ENCODE measurements around the gene DDAH2. TPM values are rescaled to one million over a fixed set of nuclear protein-coding genes. Genes with fewer than 3 reads are reported as not detected.

The DDAH2 gene
- total RNA-seq, 1 donor from 2014 or later = 71.2 TPM

DNA sequence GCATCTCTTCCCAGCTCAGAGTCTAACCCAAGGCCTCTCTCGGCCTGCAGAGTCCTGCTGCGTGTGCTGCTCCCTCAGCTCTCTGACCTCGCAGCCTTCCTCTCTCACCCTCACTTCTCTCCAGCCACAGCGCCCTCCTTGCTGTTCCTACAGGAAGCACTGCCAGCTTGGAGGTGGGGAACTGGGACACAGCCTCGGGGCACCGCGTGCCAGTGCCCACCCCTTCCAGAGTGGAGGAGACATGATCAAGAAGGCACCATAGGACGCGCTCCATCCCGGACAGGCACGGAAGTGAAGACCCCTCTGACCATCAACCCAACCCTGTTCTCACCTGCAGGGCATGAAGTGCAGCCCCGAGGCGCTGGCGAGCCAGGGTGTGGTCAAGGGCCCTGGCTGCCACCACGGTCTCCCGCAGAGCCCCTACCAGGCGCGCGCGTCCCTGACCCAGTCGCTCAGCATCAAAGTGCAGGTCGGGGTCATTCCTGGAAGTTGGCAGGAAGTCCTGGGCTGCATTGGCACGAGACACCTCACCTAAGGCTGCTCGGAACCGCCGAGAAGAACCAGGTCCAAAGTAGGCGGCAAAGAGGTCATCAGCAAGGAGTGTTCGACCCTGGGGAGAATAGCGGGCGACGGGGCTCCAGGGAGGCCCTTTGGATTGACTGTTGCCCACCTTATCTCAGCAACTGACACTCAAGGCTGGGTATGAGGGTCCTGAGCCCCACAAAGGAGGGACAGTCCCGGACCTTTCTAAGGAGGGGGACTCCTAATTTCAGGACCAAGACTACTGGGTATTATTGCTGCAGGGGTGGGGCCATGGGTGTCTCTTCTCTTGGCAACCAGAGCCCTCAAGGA lies 46.8 kb upstream of the DDAH2 start:
- intact Hi-C loops (cut with DNase I) = no loop called here
- DNase-seq (no peak), ATAC-seq (no peak)
- Histone ChIP-seq H3K4me3 (no peak overlapping the region), H3K36me3 (peaks cover 24% of the 10 kb centered on the region), H3K27ac (no peak overlapping the region), H3K27me3 (no peaks in the 10 kb centered on the region), H3K4me1 (peaks cover 11% of the 10 kb centered on the region), H3K9me3 (no peaks in the 10 kb centered on the region)
- TF ChIP-seq, protein P1, sequence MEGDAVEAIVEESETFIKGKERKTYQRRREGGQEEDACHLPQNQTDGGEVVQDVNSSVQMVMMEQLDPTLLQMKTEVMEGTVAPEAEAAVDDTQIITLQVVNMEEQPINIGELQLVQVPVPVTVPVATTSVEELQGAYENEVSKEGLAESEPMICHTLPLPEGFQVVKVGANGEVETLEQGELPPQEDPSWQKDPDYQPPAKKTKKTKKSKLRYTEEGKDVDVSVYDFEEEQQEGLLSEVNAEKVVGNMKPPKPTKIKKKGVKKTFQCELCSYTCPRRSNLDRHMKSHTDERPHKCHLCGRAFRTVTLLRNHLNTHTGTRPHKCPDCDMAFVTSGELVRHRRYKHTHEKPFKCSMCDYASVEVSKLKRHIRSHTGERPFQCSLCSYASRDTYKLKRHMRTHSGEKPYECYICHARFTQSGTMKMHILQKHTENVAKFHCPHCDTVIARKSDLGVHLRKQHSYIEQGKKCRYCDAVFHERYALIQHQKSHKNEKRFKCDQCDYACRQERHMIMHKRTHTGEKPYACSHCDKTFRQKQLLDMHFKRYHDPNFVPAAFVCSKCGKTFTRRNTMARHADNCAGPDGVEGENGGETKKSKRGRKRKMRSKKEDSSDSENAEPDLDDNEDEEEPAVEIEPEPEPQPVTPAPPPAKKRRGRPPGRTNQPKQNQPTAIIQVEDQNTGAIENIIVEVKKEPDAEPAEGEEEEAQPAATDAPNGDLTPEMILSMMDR (IDR thresholded peaks at IDR 0.05) = no peak

- Histone ChIP-seq H3K4me3 (no peak overlapping the region), H3K36me3 (peaks cover 17% of the 10 kb centered on the region), H3K4me1 (peaks cover 11% of the 10 kb centered on the region), H3K9me3 (no peaks in the 10 kb centered on the region), H3K27me3 (no peaks in the 10 kb centered on the region), H3K27ac (no peak overlapping the region)
- no peak for DNase-seq
- TF ChIP-seq, protein P1 (IDR thresholded peaks at IDR 0.05) = no peak
- intact Hi-C loops (cut with DNase I) = no loop called here
- peak; percentile 1 for ATAC-seq
Observed at GRCh38 chr6:31775184-31775583, 46.1 kb upstream of the DDAH2 start.

GRCh38 chr6:31771992-31772358 lies 42.9 kb upstream of the DDAH2 start:
- H3K4me1 ChIP-seq = peaks cover 11% of the 10 kb centered on the region
- intact Hi-C loops (cut with DNase I) = no loop called here
- DNase-seq (no peak), ATAC-seq (no peak)
- no peaks in the 10 kb centered on the region for H3K27me3 ChIP-seq
- no peak overlapping the region for H3K27ac ChIP-seq
- TF ChIP-seq, protein P1 (IDR thresholded peaks at IDR 0.05) = no peak
- no peaks in the 10 kb centered on the region for H3K36me3 ChIP-seq
- H3K4me3 ChIP-seq = no peak overlapping the region
- no peaks in the 10 kb centered on the region for H3K9me3 ChIP-seq

DNA sequence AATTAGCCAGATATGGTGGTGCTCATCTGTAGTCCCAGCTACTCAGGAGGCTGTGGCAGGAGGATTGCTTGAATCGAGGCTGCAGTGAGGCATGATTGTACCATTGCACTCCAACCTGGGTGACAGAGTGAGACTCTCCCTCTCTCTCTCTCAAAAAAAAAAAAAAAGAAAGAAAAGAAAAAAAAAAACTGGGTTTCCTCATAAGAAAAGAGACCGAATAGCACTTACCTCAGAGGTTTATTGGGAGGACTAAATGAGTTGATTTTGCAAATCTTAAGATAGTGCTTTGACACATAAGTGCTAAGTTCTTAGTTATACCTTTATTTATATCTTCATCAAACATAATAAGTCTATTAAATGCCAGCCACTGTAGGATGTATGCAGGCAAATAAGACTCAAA lies 41.8 kb upstream of the DDAH2 start:
- H3K4me1 ChIP-seq = peaks cover 6% of the 10 kb centered on the region
- no peaks in the 10 kb centered on the region for H3K36me3 ChIP-seq
- no peak overlapping the region for H3K27ac ChIP-seq
- H3K4me3 ChIP-seq = no peak overlapping the region
- TF ChIP-seq, protein P1 (IDR thresholded peaks at IDR 0.05) = no peak
- H3K9me3 ChIP-seq = no peaks in the 10 kb centered on the region
- intact Hi-C loops (cut with DNase I) = no loop called here
- DNase-seq (no peak), ATAC-seq (no peak)
- H3K27me3 ChIP-seq = no peaks in the 10 kb centered on the region

DNA sequence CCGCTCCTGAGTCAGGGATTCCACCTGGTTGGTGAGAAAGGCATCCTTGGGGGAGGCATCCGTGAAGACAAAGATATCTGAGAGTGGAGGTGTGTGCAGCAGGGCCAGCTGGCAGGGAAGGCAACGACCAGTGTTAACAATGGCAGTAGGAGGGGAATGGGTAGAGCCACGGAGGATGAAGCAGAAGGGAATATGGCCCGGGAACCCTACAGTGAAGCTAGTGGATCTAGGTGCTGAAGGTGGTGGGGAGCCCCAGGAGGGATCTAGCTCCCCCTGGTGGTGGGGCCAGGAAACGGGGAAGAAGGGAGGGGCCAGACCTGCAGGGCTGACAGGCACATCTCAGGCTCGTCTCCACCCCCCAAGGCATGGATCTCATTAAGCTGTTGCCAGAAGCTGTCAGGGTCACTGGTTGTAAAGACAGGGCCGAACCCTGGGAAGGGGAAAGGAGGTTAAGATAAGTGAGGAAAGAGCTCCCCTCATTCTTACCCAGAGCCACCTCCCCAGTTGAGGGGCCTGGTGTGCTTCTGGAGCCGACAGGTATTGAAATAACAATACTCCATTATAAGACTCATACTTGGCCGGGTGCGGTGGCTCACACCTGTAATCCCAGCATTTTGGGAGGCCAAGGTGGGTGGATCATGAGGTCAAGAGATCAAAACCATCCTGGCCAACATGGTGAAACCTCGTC lies 40.7 kb upstream of the DDAH2 start:
- intact Hi-C loops (cut with DNase I) = no loop called here

More for the DNA sequence above, 40.7 kb upstream of the DDAH2 start:
- H3K27me3 ChIP-seq = no peaks in the 10 kb centered on the region
- TF ChIP-seq, protein P1 (IDR thresholded peaks at IDR 0.05) = peak; percentile 90
- DNase-seq = peak; percentile 91
- H3K36me3 ChIP-seq = no peaks in the 10 kb centered on the region
- no peaks in the 10 kb centered on the region for H3K9me3 ChIP-seq
- ATAC-seq = peak; percentile 95
- no peak overlapping the region for H3K4me3 ChIP-seq
- H3K4me1 ChIP-seq = peaks cover 6% of the 10 kb centered on the region
- H3K27ac ChIP-seq = no peak overlapping the region

All from upper lobe of right lung (tissue), 1 donor.